ENCODE data around the gene C22orf31.

- TF ChIP-seq, protein P1, sequence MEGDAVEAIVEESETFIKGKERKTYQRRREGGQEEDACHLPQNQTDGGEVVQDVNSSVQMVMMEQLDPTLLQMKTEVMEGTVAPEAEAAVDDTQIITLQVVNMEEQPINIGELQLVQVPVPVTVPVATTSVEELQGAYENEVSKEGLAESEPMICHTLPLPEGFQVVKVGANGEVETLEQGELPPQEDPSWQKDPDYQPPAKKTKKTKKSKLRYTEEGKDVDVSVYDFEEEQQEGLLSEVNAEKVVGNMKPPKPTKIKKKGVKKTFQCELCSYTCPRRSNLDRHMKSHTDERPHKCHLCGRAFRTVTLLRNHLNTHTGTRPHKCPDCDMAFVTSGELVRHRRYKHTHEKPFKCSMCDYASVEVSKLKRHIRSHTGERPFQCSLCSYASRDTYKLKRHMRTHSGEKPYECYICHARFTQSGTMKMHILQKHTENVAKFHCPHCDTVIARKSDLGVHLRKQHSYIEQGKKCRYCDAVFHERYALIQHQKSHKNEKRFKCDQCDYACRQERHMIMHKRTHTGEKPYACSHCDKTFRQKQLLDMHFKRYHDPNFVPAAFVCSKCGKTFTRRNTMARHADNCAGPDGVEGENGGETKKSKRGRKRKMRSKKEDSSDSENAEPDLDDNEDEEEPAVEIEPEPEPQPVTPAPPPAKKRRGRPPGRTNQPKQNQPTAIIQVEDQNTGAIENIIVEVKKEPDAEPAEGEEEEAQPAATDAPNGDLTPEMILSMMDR (IDR thresholded peaks at IDR 0.05; ENCODE audit: low read length), result no peak
- no peak for TF ChIP-seq EZH2 (optimal IDR thresholded peaks at IDR 0.05; ENCODE audit: low read depth, low read length)
- no peak for TF ChIP-seq EZH2phosphoT487 (IDR thresholded peaks at IDR 0.05; ENCODE audit: low read length)
Measured at GRCh38 chr22:29073618-29074275, 12.1 kb upstream of the C22orf31 start.

Data from MM.1S (cell line).